ENCODE results near the gene FSIP1.

DNA sequence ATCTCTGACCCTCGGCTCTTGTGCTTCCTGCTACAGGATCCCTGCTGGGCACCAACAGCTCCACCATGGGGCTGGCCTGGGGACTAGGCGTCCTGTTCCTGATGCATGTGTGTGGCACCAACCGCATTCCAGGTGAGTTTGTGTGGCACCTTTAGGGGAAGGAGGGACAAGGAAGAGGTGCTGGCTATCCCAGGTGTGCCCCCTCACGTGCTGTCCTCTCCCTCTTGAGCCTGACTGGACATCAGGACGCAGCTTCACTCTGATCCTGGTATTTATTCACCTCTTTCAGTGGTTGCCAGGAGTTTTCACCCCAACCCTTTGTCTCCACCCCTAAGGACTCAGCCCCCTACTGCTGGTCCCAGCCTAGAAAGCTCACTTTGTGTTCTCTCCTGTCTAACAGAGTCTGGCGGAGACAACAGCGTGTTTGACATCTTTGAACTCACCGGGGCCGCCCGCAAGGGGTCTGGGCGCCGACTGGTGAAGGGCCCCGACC is 200.8 kb downstream of the FSIP1 start:
- TF ChIP-seq, protein P1, sequence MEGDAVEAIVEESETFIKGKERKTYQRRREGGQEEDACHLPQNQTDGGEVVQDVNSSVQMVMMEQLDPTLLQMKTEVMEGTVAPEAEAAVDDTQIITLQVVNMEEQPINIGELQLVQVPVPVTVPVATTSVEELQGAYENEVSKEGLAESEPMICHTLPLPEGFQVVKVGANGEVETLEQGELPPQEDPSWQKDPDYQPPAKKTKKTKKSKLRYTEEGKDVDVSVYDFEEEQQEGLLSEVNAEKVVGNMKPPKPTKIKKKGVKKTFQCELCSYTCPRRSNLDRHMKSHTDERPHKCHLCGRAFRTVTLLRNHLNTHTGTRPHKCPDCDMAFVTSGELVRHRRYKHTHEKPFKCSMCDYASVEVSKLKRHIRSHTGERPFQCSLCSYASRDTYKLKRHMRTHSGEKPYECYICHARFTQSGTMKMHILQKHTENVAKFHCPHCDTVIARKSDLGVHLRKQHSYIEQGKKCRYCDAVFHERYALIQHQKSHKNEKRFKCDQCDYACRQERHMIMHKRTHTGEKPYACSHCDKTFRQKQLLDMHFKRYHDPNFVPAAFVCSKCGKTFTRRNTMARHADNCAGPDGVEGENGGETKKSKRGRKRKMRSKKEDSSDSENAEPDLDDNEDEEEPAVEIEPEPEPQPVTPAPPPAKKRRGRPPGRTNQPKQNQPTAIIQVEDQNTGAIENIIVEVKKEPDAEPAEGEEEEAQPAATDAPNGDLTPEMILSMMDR (IDR thresholded peaks at IDR 0.05): peak; percentile 40; the same call in 2 of the 3 replicates
- TF ChIP-seq MAFK (IDR thresholded peaks at IDR 0.05; ENCODE audit: partially characterized antibody) (no peak), CHD2 (IDR thresholded peaks at IDR 0.05; ENCODE audit: low read length, partially characterized antibody) (no peak), RFX5 (IDR thresholded peaks at IDR 0.05) (no peak)
